NCI-H1436 (cell line): ENCODE results near the gene TCP11L1.
A peak's percentile ranks its signal among the peaks of the same experiment; 100 is the strongest.
"Not testable (repeated sequence)": the region's sequence is repeated elsewhere in the genome, so short reads cannot be mapped to it uniquely, and the experiment has no call there.

Experiments
- DNase-seq: peaks from one replicate; lab custom pipeline; 2025; lab: John Stamatoyannopoulos, UW

The TCP11L1 gene

GRCh38 chr11:33029218-33029617 is 10.2 kb upstream of the TCP11L1 start:
- not testable (repeated sequence) for DNase-seq

- DNase-seq = no peak
Observed at GRCh38 chr11:33033493-33033892, 5.9 kb upstream of the TCP11L1 start.

- no peak for DNase-seq
Observed at GRCh38 chr11:33035011-33035410, 4.4 kb upstream of the TCP11L1 start.

DNA sequence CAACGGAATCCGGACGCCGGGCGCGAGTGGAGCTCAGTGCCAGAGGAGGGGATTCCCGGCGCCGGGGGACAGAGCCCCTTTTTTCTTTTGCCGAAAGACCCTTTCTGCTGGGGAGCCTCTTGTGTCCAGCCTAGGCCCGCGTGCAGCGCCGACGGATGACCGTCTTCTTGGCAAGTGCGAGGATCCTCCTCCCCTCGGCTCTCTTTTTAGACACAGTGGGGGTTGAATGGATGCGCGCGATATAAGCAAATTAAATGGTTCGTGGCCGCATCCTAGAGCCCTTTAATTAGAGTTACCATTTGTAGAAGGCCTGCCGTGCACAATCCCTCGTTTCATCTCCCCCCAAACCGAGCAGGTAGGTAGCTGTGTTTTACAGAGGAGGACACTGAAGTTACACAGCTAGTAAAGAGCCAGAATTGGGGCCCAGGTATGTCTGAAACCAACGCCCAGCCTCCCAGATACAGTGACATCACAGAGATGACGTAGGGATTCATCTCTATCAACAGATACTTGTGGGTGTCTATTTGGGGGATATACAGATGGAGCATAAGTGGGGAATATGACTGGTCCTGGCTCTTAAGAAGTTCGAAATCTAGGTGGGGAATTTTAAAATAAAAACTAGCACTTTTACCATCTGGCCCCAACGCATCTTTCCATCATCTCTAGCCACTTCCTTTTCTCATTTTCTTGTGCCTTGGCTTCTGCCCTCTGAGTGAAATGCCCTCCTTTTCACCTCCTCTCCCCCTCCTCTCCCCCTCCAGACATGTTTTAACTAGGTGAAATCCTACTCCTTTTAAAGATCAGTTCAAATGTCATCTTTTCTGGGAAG is 875 bp downstream of the TCP11L1 start:
- DNase-seq = peak; percentile 28

DNA sequence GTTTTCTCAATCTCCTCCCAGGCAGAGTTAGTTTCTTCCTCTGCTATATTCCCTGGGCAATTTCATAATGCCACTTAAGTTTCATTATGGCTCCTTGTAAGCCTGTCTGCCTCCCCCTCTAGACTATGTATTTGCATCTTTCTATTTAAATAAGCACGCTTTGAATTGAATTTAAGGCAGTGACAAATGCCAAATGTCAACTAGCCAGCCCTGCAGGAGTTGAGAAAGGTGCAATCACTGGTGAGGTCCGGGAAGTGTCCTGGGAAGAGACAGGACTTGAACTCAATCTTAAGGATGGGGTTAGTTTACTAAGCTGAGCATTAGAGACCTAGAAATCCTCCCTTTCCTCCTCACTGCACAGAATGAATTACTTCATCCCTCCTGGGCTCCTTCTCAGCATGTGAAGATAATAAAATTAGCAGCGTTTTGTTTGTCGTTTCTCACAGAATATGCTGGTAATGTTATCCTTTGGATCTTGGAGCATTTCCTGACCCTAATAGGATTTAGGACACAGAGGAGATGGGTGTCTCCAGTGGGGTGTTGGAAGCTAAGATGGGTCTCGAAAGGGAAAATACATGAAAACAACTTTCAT is 1.6 kb downstream of the TCP11L1 start:
- no peak for DNase-seq

GRCh38 chr11:33043221-33043830 is 4.0 kb downstream of the TCP11L1 start:
- DNase-seq = no peak

DNA sequence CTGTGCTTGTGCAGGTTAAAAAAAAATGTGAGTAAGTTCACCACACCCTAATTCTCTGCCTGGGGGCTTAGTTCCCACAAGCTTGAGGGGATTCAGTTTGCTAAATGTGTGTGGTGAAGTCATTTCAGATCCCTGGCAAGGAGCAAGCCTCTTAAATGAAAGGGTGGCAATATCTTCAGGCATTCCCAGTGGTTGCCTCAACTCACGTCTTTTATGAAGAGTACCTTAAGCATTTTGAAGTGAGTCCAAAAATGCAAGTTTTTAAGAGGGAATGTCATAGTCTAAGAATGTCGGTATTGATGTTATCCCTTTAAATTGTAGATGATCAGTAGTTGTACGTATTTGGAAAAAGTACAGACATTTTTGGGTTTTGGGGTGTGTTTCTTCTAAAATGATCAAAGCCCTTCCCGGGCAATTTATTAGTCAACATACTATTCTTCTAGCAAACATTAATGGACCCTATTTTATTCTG is 4.9 kb downstream of the TCP11L1 start:
- no peak for DNase-seq

GRCh38 chr11:33045551-33046255 is 6.3 kb downstream of the TCP11L1 start:
- DNase-seq = no peak

- DNase-seq = not testable (repeated sequence)
Observed at GRCh38 chr11:33048701-33049100, 9.3 kb downstream of the TCP11L1 start.

- peak; percentile 6 for DNase-seq
Observed at GRCh38 chr11:33049565-33050408, 10.4 kb downstream of the TCP11L1 start.

DNA sequence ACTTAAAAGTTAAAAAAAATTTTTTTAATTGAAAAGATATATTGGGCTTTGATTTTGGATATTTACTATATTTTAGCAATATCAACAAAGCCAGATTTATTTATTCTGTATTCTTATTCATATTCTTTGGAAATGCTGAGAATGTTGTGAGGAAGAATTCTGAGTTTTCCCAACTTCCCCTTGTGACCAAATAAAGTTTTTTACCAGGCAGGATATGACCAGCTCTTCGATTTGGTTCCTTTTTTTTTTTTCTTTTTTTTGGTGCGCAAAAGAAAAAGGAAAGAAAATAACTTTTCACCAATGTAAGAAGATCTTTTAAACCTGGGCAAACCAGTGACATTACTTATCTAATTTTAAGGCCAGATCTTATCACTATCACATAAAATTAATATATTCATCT is 12.9 kb downstream of the TCP11L1 start:
- no peak for DNase-seq

DNA sequence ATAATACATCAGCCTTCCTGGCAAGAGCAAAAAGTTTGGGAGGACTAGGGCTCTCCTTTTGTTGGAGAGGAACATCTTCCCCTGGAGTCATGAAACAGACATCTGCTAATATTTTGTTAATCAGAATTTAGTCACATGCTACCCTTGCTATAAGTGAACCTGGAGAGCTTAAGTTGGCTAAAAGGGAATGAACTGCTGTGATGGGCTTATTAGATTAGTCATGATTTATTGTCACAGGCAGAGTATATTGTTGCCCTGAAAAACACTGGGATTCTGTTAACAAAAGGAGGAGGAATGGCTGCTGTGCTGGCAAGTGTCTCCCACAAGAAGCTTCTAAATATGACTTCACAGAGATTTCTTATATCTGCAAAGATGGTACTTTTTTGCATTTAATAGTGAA is 16.0 kb downstream of the TCP11L1 start:
- no peak for DNase-seq

GRCh38 chr11:33057284-33057683 is 17.9 kb downstream of the TCP11L1 start:
- DNase-seq = no peak

- DNase-seq = no peak
Observed at GRCh38 chr11:33059331-33060007, 20.1 kb downstream of the TCP11L1 start.

- DNase-seq = no peak
Observed at GRCh38 chr11:33060271-33060670, 20.9 kb downstream of the TCP11L1 start.

DNA sequence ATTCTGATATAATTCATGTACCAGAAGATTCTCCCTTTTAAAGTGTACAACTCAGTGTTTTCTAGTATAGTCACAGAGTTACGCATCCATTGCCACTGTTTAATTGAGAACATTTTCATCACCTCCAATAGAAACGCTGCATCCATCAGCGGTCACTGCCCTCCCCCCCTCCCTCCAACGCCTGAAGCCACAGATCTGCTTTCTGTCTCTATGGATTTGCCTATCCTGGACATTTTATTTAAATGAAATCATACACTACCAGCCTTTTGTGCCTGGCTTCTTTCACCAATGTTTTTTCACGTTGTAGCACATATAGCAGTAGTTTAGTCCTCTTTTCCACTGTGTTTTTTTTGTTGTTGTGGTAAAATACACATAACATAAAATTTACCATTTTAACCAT is 22.8 kb downstream of the TCP11L1 start:
- no peak for DNase-seq

GRCh38 chr11:33063326-33063881 is 24.0 kb downstream of the TCP11L1 start:
- DNase-seq = no peak

DNA sequence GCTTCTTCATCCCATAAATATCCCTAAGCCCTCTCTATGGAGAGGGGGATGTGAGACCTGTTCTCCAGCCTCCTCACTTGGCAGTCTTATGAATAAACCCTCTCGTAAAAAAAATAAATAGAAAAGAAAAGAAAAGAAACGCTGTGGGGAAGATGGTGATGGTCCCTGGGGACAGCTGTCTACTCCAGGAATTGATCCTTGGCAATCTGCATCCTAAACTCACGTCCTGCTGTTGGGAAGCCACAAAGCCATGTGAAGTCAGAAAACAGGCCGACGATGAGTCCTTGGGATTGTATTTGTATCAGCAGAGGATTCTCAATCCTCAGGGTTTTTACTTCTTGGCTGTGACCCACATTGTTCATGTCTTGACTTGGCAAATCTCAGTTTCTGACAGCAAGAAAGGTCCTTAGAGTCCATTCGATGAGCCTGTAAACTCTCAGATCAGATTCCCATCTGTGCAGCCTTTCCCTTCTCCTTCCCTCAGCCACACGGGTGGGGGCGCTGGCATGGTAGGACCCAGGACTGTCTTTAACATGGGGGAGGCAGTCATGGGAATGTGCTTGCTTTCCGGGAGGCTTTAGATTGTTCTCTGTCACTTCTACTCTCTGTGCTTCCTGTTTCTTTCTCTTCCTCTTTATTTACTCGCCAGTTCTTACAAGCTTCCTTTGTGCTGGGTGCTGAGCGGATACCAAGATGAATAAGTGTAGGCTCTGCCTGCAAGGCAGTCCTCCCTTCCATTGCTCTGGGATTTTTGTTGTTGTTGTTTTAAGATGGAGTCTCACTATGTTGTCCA is 24.9 kb downstream of the TCP11L1 start:
- DNase-seq = no peak

DNA sequence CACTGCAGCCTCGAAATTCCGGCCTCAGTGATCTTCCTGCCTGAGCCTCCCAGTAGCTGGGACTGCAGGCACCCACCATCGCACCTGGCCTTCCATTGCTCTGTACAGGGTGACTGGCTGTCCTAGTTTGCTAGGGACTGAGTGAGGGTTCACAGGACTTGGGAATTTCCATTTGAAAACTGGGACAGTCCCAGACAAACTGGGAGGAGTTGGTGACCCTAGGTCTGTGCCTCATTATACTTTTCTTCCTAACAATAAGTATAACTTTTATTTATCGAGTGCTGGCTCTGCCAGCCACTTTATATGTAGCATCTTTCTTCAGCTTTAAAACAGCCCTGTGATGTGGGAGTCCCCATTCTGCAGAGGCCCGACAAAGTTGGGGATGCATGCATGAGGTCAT is 25.5 kb downstream of the TCP11L1 start:
- no peak for DNase-seq
